ENCODE measurements around the gene XAF1.

XAF1 gene

DNA sequence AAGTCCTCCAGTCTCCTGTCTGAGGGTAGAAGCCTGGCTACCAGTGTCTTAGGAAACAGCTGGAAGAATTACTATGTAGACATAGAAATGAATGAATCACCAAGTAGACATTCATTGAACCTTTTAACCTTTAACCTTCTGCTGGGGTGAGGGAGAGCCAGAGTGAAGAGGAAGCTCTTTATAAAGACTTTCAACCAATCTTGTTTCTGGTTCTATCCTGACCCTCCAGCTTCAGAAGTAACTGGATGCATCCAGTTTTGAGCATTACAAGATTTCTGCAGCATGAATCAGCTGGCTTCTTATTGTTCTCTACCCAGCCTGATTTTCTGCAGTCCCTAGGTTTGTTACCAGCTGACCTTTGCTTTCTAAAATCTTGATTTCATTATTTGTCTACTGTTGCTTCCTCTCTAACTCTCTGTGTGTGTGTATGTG is 67.2 kb downstream of the XAF1 start:
- no peak for FAIRE-seq
- no peak for TF ChIP-seq PAX5 (IDR thresholded peaks at IDR 0.05; ENCODE audit: insufficient read depth, low read length, severe bottlenecking)
- TF ChIP-seq TAF1 (IDR thresholded peaks at IDR 0.05; ENCODE audit: low read depth, low read length) = no peak
- no peak for TF ChIP-seq SPI1 (IDR thresholded peaks at IDR 0.05; ENCODE audit: low read depth, low read length)
- no peak for TF ChIP-seq POU2F2 (IDR thresholded peaks at IDR 0.05; ENCODE audit: low read depth, low read length)
- TF ChIP-seq POLR2AphosphoS5 (IDR thresholded peaks at IDR 0.05; ENCODE audit: low read depth, low read length) = no peak
- no peak for TF ChIP-seq POLR2A (IDR thresholded peaks at IDR 0.05; ENCODE audit: low read depth, low read length)
- no peak for DNase-seq (ENCODE audit: insufficient read length, low spot score)

Data from GM12891 (cell line).